ENCODE data around the gene NEGR1.

DNA sequence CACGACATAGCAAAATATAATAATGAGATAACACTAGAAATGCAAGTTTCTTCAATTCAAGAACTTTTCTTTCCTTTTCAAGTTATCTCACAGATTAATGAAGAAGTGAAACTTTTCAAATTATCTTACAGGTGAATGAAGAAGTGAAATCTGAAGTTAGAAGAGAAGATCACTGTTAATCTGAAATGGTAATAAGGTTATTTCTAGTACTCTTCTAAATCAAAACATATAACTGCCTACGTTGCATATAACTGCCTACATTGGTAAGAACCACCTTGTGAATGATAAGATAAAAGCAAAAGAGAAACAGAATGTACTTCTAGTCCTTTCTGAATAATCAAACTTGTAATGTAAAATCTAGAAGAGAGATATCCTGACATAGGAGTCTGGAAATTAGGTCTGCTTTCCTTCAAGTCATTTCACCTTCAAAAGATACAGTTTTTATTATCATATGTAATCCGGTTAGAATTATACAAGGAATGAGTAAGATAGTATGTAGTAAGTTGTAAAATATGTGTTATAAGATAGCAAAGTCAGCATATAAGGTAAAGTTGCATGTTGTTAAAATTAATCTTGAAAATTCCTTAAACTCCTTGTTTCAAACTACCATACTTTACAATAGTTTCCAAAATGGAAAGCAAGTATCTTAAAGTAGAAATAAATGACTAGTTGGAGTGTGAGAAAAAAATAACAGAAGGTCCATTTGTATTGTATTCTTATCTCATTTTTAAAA, 679.1 kb downstream of the NEGR1 start:
- TF ChIP-seq EP300 (IDR thresholded peaks at IDR 0.05) (no peak), POLR2A (IDR thresholded peaks at IDR 0.05) (no peak)
- TF ChIP-seq, protein P1, sequence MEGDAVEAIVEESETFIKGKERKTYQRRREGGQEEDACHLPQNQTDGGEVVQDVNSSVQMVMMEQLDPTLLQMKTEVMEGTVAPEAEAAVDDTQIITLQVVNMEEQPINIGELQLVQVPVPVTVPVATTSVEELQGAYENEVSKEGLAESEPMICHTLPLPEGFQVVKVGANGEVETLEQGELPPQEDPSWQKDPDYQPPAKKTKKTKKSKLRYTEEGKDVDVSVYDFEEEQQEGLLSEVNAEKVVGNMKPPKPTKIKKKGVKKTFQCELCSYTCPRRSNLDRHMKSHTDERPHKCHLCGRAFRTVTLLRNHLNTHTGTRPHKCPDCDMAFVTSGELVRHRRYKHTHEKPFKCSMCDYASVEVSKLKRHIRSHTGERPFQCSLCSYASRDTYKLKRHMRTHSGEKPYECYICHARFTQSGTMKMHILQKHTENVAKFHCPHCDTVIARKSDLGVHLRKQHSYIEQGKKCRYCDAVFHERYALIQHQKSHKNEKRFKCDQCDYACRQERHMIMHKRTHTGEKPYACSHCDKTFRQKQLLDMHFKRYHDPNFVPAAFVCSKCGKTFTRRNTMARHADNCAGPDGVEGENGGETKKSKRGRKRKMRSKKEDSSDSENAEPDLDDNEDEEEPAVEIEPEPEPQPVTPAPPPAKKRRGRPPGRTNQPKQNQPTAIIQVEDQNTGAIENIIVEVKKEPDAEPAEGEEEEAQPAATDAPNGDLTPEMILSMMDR (IDR thresholded peaks at IDR 0.05), result no peak

All from gastroesophageal sphincter (tissue), 3 donors.